AG09319 (cell line): ENCODE data around the gene DCBLD1.

Source experiments
- DNase-seq: peaks from one replicate; pipeline ENCODE4 v3.0.0-alpha.2; 2010; ENCODE audit warnings: low read depth; ENCODE audit errors: extremely low read depth
- TF ChIP-seq, protein P1 (sequence below): IDR thresholded peaks from 2 replicates; pipeline ENCODE4 v1.5.1; 2011; ENCODE audit warnings: low read depth, mild to moderate bottlenecking, inconsistent platforms, low read length, moderate library complexity

DCBLD1 gene

DNA sequence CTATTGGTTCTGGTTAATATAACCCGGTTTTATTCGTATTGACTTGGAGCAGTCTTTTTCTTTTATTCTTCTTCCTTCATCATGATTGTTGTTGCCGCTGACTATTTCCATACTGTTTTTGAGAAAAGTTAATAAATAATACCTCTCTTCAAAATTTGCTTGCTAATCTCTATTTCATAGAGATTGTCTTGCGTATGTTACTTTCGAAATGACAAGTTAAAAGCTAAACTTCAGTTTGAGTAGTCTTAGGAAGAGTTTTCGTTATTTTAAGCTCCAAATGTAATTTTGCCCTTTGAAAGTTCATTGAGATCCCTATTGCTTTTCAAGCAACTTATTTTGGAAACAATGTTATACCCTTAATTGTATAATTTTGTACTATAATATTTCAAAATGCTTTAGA is 36.4 kb downstream of the DCBLD1 start:
- no peak for DNase-seq
- TF ChIP-seq, protein P1, sequence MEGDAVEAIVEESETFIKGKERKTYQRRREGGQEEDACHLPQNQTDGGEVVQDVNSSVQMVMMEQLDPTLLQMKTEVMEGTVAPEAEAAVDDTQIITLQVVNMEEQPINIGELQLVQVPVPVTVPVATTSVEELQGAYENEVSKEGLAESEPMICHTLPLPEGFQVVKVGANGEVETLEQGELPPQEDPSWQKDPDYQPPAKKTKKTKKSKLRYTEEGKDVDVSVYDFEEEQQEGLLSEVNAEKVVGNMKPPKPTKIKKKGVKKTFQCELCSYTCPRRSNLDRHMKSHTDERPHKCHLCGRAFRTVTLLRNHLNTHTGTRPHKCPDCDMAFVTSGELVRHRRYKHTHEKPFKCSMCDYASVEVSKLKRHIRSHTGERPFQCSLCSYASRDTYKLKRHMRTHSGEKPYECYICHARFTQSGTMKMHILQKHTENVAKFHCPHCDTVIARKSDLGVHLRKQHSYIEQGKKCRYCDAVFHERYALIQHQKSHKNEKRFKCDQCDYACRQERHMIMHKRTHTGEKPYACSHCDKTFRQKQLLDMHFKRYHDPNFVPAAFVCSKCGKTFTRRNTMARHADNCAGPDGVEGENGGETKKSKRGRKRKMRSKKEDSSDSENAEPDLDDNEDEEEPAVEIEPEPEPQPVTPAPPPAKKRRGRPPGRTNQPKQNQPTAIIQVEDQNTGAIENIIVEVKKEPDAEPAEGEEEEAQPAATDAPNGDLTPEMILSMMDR = no peak

DNA sequence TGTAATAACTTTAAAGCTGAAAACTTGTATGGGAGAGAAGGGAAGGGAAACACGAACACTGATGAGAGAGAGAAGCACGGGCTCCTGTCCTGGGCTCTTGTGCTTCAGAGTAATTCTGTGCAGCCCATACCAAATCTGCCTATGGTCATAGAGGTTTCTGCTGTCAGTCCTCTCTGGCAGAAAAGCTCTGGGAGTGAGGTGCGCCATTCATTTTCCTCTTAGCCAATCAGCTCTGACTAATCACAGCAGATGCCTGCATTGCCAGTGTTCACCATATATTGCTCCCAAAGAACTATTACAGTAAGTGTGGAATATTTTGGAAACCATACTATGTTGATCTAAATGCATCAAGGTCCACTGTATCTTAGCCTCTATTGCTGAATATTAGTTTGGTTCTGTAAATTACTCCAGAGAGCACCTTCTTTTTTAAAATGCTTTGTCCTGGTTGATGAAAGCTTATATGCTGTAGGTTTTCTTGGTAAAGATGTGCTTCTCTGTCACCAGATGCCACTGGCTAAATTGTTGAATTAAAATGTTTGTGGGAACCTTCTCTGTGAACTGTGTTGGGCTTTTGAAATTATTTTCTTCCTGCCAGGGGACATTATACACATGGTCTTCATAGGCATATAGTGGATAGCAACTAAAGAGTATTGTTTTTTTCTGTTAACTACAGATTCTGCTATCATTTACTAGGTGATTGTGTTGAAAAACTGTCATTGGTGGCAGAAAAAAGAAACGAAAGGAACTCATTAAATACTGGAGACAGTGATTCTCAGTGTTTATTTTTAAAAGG is 38.3 kb downstream of the DCBLD1 start:
- DNase-seq = no peak
- TF ChIP-seq, protein P1 = no peak

DNA sequence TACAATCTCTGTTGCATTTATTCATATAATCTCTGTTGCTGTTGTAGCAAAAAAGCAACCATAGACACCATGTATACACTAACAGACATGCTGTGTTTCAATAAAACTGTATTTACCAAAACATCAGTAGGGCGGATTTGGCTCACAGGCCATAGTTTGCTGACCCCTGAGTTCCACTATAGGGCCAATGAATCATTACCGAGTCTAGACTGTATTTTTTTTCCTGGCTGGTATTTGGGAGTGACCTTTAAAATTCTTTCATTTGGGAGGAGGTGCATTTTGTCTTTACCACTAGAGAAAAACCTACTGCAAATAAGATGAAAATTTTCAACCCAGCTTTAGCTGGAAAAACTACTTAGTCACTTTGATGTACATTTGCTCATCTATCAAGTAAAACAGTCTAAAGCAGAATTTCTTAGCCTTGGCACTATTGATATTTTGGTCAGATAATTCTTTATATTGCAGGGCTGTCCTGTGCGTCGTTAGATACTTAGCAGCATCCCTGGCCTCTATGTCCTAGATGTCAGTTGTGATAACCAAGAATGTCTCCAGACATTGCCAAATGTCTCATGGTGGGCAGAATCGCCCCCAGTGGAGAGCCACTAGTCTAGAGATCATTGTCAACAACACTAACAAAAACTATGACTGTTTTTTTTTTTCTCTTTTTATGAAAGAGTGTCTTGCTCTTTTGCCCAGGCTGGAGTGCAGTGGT is 39.5 kb downstream of the DCBLD1 start:
- TF ChIP-seq, protein P1 = no peak
- no peak for DNase-seq

DNA sequence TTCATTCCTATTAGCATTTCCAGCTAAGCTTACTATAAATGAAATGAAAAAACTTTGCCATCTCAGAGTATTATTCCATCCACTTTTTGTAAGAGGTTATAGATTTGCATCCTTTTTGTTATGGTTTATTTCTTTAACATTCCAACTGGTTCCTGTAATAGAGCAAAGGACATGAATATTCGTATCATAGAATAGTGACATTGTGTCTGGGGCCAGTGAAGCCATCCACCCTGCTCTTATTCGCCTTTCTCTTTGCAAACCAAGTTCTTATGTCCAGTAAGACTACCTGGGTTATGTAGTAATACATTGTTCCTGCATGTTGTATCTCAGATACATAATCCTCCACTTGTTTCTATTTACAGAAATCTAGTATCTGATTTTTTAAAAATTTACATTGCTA is 43.1 kb downstream of the DCBLD1 start:
- no peak for DNase-seq
- TF ChIP-seq, protein P1 = no peak

DNA sequence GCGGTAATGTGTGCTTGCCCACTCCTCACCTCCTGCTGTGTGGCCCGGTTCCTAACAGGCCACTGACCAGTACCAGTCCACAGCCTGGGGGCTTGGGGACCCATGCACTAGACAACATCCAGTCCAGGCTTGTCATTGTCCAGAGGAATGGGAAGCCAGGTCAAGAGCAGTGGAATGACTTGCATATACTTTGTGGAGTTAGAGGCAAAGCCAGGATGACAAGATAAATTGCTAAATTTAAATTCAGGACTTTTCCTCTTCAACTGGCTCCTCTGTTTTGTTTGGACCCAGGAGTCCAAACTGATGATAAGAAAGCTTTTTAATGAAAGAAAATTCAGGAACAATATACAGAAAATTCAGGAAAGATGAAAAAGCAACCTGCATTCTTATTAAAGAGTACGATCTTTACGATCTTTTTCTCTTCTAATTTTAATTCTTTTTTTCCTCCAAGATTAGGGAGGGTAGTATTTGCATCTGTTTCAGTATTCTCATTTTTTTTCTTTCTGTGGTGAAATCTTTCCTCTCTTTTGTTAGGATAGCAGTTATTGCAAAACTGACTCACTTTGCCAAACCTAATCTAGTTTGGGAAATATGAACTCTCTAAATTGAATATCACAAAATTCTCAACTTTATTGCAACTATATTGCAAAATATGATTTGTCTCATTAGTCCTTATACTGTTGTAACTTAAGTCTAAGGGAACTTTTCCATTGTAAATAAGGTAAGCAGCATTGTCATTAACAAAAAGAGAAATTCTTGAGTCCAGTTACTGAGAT is 48.2 kb downstream of the DCBLD1 start:
- TF ChIP-seq, protein P1 = no peak
- peak; percentile 18 for DNase-seq

DNA sequence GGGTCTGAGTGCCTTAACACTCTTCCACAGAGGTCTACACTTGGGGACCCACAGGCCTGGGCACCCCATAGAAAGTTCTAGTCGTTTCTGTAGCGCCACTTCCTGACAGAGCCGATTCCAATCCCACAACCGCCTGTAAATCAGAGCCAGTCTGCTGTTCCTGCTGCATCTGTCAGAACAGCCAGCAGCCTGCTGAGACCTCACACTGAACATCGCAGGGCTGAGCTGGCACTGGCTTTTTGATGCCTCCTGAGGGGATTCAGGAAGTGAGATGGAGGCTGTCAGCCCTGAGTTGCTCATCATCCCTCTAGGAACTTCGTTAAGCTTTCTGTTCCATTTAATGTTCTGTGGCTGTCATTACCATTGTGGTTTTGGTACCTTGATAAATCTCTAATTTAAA is 48.9 kb downstream of the DCBLD1 start:
- TF ChIP-seq, protein P1 = no peak
- no peak for DNase-seq
